GM12892 (cell line): ENCODE data around the gene ZBTB12.
"Not testable (repeated sequence)": the region's sequence is repeated elsewhere in the genome, so short reads cannot be mapped to it uniquely, and the experiment has no call there.

Experiments used
- DNase-seq: peaks from one replicate; pipeline ENCODE4 v3.0.0; 2011; ENCODE audit not compliant: insufficient read length
- FAIRE-seq: peaks from 2 replicates; lab custom pipeline; 2011; peaks lifted over from hg19 to GRCh38; lab: Jason Lieb, UNC
- POLR2A ChIP-seq: IDR thresholded peaks from 2 replicates; pipeline ENCODE4 v1.6.1; 2011; ENCODE audit warnings: low read depth, low read length, control low read depth
- POLR2AphosphoS5 ChIP-seq: IDR thresholded peaks from 2 replicates; pipeline ENCODE4 v1.6.1; 2011; ENCODE audit warnings: low read depth, low read length, control low read depth
- TAF1 ChIP-seq: IDR thresholded peaks from 2 replicates; pipeline ENCODE4 v1.6.1; 2011; ENCODE audit warnings: low read depth, mild to moderate bottlenecking, control low read depth, low read length, borderline replicate concordance

ZBTB12 gene

DNA sequence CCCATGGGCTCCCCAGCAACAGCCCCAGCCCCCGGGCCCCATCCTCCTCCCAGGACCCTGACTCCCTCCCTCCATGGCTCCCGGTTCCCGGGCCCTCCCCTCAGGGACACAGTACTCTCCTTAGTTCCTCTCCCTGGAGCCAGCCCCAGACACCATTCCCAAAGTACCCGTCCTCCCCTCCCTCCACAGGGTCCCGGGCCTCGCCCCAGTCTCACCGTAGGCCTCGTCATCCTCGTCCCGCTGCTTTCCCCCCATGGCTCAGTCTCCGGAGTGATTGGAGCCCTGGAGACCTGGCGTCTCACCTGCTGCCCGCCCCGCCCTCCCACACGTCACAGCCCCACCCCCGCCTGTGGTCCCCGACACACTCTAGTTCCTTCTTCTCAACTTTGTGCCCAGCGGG is 23.2 kb downstream of the ZBTB12 start, which contains the start of gene SLC44A4:
TSS of gene SLC44A4 (minus strand) at position 272 of the 400 bp plus-strand sequence. CDS start at position 255, 17 bp downstream.
- DNase-seq (no peak), FAIRE-seq (no peak)
- no peak for TF ChIP-seq POLR2A
- no peak for TF ChIP-seq TAF1
- TF ChIP-seq POLR2AphosphoS5 = no peak

- TF ChIP-seq POLR2A (no peak), TAF1 (no peak), POLR2AphosphoS5 (no peak)
- DNase-seq = no peak
- FAIRE-seq = no peak
Observed at GRCh38 chr6:31878222-31878621, 23.7 kb downstream of the ZBTB12 start.

DNA sequence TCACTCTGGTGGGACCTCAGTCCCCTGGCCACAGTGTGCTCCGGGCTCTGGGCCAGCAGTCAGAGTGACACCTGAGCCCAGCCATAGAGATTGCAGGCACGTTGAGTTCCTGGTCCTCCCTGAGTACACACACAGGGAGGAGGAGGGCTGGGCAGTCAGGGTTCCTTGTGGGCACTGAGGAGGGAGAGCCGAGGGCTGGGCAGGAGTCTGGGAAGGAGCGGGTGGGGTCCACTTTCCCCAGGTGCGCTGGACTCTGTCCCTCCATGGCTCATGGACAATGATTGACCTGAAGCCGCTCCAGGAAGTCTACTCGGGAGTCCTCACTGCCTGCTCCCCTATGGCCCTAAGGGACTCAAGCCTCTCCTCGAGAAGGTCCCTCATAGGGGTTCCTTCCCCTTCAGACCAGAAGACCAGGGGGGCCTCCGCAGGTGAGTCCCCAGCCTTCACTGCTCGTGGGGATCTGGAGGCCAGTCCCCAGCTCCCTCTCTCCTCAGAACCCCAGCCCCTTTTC is 24.2 kb downstream of the ZBTB12 start:
- no peak for TF ChIP-seq TAF1
- FAIRE-seq = no peak
- DNase-seq = no peak

GRCh38 chr6:31877125-31877650 is 24.7 kb downstream of the ZBTB12 start:
- DNase-seq = no peak
- no peak for TF ChIP-seq POLR2AphosphoS5
- no peak for TF ChIP-seq TAF1
- TF ChIP-seq POLR2A = no peak
- FAIRE-seq = no peak

GRCh38 chr6:31876357-31876756 is 25.5 kb downstream of the ZBTB12 start:
- DNase-seq (no peak), FAIRE-seq (no peak)
- TF ChIP-seq POLR2AphosphoS5 = no peak

- DNase-seq = no peak
- TF ChIP-seq POLR2A (no peak), POLR2AphosphoS5 (no peak), TAF1 (no peak)
Observed at GRCh38 chr6:31875877-31876276, 26.0 kb downstream of the ZBTB12 start.

GRCh38 chr6:31874836-31875572 is 26.9 kb downstream of the ZBTB12 start:
- DNase-seq (no peak), FAIRE-seq (no peak)
- TF ChIP-seq TAF1 (no peak), POLR2A (no peak), POLR2AphosphoS5 (no peak)

More at GRCh38 chr6:31875877-31876276, 26.0 kb downstream of the ZBTB12 start:
- FAIRE-seq = no peak

GRCh38 chr6:31874084-31874670 is 27.7 kb downstream of the ZBTB12 start:
- TF ChIP-seq POLR2A (no peak), POLR2AphosphoS5 (no peak), TAF1 (no peak)
- DNase-seq (no peak), FAIRE-seq (no peak)

DNA sequence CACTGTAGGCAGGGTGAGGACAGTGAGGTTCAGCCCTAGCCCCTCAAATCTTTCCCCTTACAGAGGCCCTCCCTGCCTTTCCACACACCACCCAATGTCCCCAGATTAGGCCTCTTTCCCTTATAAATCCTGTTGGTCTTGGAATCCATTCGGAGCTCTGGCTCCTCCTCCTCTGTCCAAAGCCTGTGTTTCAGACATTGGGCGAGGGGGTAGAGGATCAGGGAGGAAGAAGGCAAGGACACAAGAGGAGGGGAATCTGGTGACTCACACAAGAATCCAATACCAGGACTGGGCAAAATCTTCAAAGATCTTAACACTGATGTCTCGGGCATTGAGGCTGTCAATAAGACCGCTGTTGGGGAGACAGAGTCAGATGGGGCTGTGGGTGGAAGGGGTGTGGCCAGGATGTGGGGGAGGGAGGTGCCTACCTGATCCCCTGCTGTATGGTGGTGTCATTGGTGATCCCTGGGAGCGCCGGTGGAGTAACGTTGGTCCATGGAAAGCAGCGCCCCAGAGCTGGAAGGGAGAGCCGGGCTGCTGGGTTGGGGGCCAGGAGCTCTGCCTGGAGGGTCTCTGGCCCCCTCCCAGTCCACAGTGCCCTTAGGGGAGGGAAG is 30.7 kb downstream of the ZBTB12 start:
- DNase-seq = no peak
- TF ChIP-seq POLR2A = no peak
- TF ChIP-seq POLR2AphosphoS5 = no peak
- TF ChIP-seq TAF1 = no peak
- FAIRE-seq = no peak

GRCh38 chr6:31870385-31870921 is 31.4 kb downstream of the ZBTB12 start:
- no peak for FAIRE-seq
- TF ChIP-seq POLR2AphosphoS5 = no peak
- TF ChIP-seq TAF1 = no peak
- no peak for TF ChIP-seq POLR2A
- no peak for DNase-seq

- no peak for TF ChIP-seq TAF1
Observed at GRCh38 chr6:31869343-31869742, 32.5 kb downstream of the ZBTB12 start.

DNA sequence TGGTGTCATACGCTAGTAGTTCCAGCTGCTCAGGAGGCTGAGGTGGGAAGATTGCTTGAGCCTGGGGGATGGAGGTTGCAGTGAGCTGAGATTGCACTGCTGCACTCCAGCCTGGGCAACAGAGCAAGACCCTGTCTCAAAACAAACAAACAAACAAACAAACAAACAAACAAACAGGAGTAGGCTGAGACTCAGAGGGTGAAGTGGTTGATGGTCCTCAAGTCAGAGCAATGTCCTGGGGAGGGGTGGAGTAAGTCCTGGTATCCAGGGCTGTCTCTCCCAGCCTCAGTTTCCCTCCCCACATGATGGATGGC is 33.3 kb downstream of the ZBTB12 start:
- not testable (repeated sequence) for DNase-seq, FAIRE-seq

More at GRCh38 chr6:31869343-31869742, 32.5 kb downstream of the ZBTB12 start:
- FAIRE-seq = no peak
- DNase-seq = no peak
